Measurements from ENCODE around the gene FLRT1.

GRCh38 chr11:64078284-64078683 is 42.6 kb downstream of the FLRT1 start:
- TF ChIP-seq EZH2 (IDR thresholded peaks at IDR 0.05; ENCODE audit: borderline replicate concordance, insufficient read depth, low read length, poor library complexity, severe bottlenecking), result no peak
- TF ChIP-seq CTCF (IDR thresholded peaks at IDR 0.05; ENCODE audit: poor library complexity, severe bottlenecking), result no peak
- no peak for TF ChIP-seq REST (IDR thresholded peaks at IDR 0.05; ENCODE audit: borderline replicate concordance)
- no peak for TF ChIP-seq TAF1 (IDR thresholded peaks at IDR 0.05; ENCODE audit: low read depth)
- TF ChIP-seq POLR2AphosphoS5 (IDR thresholded peaks at IDR 0.05), result no peak
- TF ChIP-seq EP300 (conservative IDR thresholded peaks at IDR 0.05; ENCODE audit: poor library complexity, severe bottlenecking), result no peak
- TF ChIP-seq SMC3 (conservative IDR thresholded peaks at IDR 0.05; ENCODE audit: poor library complexity), result no peak

Measured in neural cell (in vitro differentiated cells).